Measurements from ENCODE around the gene FOXL1.

FOXL1 gene

DNA sequence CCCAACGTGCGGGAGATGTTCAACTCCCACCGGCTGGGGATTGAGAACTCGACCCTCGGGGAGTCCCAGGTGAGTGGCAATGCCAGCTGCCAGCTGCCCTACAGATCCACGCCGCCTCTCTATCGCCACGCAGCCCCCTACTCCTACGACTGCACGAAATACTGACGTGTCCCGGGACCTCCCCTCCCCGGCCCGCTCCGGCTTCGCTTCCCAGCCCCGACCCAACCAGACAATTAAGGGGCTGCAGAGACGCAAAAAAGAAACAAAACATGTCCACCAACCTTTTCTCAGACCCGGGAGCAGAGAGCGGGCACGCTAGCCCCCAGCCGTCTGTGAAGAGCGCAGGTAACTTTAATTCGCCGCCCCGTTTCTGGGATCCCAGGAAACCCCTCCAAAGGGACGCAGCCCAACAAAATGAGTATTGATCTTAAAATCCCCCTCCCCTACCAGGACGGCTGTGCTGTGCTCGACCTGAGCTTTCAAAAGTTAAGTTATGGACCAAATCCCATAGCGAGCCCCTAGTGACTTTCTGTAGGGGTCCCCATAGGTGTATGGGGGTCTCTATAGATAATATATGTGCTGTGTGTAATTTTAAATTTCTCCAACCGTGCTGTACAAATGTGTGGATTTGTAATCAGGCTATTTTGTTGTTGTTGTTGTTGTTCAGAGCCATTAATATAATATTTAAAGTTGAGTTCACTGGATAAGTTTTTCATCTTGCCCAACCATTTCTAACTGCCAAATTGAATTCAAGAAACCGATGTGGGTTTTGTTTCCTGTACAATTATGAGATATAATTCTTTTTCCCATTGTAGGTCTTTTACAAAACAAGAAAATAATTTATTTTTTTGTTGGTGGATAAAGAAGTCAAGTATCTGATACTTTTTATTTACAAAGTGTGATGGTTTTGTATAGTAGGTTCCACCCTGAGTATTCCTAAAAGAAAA, 9.4 kb upstream of the FOXL1 start:
- no peak for DNase-seq

DNA sequence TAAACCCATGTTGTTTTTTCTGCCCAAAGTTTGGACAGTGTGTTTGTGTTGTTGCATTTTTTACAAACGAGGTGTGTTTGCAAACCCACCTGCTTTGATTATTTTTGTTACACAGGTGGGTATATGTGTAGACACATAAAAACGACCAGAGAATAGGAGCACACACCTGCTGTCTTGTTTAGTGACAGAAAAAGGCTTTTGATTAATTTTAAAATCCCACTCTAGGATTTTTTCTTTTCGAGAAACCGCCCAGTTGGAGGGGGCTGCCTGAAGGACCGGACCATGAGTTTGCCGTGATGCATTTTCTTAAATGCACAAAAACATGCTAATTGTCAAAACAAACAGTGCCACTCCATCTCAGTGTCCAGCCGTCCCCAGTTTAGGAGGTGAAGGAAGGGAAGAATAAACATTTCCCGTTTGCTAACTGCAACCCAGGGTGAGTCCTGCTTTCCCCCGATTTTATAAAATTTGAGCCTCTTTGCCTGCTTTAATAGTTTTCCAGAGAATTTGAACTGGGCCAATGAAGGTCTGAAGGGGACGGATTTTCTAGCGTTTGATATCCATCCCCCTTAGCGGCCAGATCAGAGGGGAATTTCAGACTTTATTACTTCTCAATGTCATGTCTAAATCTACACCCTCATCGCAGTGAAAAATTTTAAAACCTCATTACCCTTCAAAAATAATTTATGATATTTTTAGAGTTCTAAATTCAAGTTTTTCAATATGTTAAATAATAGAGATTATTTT, 8.5 kb upstream of the FOXL1 start:
- DNase-seq, result no peak

DNA sequence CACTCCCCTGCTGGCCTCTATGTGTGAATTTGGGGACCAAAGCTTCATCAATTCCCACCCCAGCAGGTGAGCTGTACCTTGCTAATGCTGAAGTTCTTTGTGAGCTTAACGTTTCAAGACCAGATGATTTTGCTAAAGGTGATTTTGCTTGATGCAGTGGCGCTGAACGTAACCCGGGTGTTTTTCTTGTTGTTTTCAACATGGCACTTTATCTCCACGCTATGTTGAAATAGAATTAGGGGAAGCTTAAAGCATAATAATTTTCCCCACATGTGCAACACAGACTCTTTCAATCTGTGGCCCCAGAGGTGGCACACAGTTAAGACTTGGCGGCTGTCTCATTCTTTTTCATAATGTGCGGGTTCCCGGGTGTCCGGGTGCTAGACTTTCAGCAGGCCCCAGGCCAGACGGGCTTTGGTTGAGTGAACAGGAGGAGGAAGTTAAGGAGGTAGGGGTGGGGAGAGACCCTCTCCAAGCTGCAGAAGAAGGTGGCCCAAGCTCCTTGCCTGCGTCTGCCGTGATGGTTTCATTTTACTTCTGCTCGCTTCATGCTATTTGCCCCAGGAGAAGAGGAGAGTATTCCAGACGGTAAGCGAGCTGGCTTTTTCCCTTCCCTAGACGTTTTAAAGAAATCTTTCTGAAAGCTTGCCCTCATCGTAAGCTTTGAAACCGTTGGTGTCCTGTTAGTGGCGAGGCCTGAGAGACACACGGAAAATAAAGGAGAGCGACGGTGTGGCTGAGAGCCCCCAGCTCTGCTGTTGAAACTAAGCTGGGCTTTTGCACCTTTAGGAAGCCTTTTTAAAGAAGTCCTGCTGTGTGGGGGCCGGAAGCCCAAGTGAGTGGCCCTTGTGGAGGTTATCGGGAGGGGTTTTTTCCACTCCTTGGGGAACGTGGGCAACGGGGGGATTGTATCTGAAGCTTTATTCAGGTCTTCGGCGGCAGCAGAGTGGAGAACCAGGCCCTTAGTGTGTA, 7.5 kb upstream of the FOXL1 start:
- no peak for DNase-seq

DNA sequence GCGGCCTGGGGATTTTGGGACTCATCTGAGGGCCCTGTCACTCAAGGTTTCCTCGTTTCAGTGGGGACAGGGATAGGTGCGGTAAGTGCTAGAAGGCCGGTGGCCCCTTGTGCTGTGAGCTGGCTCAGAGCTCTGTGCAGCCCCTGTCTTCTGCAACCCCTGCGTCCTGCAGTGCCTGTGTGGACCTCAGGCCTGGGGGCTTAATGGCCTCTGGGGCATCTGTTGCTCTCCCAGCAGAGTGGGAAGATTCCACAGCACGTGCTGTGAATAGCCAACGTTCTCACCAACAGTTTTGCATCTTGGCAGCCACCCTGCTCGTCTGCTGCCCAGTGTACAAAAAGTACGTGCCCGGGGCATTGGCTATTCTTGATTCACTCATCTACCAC, 6.8 kb upstream of the FOXL1 start:
- DNase-seq, result no peak

DNA sequence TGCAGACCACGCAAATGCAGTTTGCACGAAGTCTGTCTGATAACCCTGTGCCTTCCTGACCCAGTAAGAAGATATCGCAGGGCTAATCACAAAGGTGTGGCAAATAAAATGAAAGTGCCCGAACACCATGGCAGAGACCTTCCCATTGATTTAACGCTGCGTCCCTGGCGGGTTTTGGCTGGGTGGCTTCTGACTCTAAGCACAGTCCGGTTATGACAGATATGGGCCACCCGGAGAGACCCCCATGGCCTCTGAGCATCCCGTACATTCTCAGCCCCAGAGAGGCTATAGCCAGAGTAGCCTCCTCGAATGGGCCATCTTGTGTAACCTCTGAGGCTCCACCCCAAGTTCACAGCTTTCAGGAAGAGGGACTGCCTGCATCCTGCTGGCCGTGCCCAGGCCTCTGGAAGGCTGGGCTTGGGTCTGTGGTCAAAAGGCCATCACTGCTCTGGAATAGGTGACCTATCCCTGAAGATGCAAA, 6.3 kb upstream of the FOXL1 start:
- no peak for DNase-seq

DNA sequence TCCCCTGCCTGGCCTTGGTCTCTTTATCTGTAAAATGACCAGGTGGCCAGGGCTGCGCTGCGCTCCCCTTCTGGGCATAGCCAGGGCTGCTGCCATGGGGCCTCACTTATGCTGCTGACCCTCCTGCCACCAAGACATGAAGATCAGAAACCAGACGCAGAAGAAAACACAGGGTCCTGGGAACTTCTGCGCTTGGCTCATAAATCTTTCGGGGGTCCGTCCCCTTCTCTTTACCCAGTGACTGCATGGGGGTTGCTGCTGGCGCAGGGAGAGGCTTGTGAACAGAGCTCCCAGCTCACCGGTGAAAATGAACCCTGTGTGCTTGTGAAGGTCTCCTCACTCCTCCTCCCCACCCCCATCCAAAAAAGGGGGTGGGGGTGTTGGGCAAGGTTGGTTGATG, 5.7 kb upstream of the FOXL1 start:
- DNase-seq, result no peak

DNA sequence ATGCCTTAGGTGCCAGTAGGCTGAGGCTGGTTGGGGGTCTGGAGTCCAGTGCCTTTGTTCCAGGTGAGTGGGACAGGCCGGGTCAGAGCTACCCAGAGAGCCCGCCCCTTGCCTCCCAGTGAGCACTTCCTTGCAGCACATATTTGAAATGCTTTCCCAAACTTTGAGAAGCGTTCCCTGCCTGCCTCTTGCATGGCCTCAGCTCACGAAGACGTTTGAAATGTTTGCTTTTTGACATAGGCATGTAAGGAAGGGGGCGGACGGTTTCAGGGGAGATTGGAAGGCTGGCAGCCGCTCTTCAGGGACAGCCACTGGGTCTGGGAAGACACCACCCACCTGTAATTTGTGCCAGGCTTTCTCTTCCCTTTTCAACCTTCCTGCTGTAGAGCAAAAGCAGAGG, 5.1 kb upstream of the FOXL1 start:
- no peak for DNase-seq

DNA sequence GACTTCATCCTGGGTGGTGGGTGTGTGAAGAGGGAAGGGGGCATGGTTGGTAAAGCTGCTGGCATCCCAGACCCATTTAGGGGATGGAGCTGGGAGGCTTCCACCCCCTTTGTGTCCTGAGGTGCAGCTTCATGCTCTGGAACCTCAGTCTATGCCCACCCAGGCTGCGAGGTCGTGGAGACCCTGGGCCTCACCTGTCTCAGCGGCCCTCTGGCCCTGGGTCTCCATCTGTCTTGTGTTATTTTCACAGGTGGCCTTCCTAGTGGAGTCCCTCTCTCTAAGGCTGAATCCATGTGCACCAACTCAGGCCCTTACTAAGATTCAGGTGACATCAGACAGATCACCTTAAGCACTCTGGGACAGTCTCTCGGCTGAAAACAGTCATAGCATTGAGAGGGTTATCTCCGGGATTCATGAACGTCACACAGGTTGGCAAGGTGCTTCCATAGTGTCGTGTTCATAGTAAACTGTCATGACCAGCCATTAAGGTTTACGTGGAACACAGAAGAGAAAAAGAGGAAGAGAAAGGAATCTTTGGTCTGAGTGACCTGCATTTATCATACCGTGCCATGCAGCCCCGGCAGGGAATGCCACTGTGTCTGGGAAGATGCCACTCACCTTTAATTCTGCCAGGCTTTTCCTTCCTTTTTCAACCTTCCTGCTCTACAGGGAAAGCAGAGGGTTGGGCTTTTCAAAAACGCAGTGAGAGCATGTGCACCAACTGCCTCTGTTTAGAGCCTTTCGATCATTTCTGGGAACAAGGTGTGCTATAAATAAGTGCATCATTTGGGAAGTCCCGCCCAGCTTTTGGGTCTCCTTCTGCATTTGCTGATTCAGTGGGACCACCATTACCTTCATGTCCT, 4.5 kb upstream of the FOXL1 start:
- no peak for DNase-seq

DNA sequence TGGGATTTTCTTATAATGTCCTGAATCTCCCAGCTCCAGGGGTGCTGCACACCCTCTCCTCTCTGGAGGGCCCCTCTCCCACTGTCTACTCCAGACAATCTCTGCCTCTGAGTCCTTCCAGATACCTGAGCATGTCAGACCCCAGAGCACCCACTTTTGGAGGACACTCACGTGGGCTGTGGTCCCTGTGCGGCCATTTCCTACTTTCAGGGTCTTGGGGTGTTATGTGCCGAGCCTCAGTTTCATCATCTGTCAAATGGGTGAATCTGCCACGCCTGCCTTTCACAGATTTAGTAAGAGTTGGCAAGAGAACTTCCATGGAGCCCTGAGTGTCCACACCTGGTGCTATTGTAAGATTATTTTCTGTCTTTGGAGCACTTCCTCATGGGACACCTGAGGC, 3.7 kb upstream of the FOXL1 start:
- DNase-seq, result no peak

DNA sequence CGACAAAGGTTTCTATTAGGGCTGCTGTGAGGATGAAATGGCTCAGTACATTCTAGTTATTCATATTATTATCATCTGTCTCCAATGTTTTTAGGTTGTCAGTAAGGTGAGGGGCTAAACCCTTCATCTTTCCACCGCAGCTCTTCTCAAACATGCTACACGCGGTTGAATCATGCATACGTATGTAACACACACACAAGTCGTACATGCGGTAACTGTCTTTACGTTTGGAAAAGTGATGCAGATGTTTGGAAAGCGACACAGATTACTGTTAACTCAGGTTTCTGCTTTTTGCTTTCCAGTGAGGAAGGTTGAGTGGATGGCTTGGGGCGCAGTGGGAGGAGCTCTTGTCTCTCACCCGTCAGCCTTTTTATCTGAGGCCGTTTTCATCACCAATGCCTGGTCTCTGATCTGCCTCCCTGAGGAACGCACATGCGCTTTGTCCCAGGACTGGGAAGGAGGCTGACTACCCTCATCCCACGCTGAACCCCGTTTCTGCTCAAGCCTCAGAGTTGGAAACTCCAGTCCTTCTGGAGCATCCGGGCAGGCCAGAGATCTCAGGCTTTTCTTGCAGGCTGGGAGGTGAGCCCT, 3.2 kb upstream of the FOXL1 start:
- DNase-seq, result no peak

DNA sequence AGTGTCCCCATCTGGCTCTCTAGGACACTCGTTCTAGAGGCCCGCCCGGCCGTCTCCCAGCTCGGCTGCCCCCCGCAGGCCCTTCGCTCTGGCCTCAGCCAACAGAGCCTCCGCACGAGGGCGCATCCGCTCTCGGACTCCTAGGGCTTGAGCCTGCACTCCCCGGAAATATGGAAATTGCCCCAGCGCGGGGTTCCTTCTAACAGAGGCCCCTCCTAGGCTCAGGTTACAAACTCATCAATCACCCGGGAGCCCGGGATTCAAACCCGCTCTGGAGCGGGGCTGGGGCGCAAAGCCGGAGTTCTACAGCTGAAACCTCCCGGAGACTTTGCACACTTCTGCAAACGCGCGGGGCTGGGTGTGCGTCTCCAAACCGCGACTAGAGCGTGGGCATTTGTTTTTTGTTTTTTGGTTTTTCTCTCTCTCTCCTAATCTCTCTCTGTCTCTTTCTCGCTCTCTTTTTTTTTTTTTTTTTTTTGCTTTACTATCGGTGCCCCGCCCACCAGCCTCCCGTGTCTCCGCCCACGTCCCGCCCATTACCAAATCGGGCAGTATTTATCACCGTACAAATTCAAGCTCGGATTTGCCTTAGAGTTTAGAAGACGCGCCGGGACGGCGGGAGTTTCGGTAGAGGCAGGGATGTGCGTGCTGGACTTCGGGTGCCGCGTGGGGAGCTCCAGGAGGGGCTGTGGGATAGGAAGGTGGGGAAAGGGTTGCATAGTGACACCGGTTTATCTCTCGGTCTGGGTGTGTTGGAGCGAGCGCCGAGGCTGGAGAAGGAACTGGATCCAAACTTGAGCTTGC, 2.4 kb upstream of the FOXL1 start:
- no peak for DNase-seq

DNA sequence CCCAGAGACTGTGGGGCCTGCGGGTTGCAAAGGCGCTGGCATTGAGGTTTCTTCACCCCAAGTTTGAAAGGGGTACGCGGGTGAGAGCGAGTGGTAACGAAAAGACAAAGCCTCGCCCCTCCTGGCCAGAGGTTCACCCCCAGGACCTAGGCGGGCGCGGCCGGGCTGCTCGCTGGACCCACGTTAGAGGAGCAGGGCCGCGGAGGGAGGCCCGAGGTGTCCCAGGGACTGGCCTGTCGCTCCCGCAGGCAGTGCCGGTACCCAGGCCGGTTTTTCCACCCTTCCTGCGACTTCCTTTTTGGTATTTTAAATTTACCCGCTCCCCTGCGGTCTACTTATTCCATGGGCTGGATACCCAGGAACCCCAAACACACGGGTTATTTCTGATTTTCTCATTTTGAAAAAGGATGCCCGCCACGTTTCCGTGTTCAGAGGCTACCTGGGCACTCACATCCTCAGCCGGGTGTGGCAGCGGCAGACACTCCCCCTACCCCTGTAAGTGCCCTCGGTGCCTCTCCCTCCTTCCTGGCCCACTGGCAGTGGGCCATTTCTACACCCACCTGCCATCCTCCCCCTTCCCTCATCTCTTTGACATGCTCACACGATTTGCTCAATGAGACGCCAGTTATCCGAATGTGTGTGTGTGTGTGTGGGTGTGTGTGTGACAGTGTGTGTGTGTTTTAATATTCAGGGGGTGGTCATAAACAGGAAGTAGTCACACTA, 1.6 kb upstream of the FOXL1 start:
- no peak for DNase-seq

DNA sequence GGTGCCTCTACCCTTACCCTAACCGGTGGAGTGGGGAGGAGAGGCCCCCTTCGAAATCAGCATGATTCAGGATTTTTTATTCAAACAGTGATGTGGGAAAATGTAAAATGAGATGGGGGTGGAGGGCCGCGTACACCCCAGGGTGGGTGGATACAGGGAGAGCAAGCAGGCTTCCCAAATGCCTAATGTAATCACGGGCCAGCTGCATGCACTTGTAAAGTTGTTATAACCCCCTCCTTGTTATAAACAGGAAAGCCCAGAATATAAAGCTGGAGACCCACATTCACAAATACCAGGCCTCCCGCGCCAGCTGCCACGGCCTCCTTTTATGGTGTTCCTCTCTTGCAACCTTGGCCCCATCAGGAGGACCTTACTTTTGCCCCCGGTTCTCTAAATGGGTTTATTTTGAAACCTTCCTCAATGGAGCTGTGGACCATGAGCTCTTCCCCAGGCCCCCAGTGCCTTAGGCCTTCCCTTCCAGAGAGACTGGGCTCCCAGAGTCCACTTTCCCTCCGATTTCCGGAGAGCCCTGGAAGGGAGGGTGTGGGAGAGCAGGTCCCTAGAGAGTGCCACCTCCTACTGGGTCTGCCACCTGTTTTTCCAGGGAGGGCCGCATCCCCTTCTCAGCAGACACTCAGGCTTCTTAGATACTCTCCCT, 906 bp upstream of the FOXL1 start:
- no peak for DNase-seq

DNA sequence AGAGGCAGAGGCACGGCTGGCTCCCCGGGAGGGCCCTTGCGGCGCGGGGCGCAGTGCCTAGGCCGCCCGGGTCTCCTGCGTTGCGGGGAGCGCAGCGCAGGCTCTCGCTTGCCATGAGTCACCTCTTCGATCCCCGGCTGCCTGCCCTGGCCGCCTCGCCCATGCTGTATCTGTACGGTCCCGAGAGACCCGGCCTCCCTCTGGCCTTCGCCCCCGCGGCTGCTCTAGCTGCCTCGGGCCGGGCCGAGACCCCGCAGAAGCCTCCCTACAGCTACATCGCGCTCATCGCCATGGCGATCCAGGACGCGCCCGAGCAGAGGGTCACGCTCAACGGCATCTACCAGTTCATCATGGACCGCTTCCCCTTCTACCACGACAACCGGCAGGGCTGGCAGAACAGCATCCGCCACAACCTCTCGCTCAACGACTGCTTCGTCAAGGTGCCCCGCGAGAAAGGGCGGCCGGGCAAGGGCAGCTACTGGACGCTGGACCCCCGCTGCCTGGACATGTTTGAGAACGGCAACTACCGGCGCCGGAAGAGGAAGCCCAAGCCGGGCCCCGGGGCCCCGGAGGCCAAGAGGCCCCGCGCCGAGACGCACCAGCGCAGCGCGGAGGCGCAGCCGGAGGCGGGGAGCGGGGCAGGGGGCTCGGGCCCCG, 390 bp downstream of the FOXL1 start:
- no peak for DNase-seq

DNA sequence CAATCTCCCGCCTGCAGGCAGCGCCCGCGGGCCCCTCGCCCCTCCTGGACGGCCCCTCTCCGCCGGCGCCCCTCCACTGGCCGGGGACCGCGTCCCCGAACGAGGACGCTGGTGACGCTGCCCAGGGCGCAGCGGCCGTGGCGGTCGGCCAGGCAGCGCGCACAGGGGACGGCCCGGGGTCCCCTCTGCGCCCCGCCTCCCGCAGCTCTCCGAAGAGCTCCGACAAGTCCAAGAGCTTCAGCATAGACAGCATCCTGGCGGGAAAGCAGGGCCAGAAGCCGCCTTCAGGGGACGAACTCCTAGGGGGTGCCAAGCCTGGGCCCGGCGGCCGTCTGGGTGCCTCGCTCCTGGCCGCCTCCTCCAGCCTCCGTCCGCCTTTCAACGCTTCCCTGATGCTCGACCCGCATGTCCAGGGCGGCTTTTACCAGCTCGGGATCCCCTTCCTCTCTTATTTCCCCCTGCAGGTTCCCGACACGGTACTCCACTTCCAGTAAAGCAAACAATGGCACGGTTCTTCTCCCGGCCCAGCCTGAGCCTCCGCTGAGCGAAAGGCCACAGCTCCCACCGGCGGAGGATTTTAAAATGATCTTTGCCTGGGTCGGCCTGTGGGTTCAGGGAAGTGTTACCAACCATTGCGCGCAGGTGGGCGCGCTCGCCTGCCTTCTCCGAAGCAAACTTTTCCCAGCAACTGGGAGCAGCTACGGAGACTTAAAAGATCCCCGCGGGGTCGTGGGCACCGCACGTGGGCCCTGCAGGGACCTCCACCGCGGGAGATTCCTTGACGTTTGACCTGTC, 1.1 kb downstream of the FOXL1 start:
- no peak for DNase-seq

DNA sequence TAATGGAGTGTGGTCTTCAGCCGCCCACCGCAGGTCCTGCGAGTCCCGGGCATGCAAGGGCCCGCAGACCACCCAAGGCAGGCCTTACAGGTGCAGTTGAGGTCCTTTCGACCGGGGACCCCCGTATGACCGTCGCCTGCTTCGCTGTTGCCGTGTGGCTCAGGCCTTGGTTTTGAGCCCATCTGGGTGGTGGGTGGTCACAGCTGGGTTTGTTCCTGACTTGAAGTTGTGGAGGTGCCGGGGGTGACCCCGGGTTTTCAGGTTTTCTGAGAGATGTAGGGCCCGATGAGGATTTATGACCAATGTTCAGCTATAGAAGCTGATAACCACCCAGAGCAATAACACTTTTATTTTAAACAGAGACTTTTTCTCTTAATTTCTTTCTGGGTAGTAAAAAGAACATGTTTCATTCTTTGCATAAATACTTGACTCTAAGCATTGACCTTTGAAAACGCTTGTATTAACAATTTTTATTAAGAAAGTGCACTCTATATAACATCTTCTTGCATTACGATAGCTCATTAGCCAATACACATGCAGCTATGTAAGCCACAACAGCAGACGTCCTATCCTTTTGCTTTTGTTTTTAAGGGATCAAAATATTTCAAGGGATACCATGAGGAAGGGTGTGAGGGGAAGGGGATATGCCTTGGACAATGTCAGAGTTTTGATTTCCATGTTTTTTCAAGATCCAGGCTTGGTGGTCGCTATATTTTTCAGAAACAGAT, 1.9 kb downstream of the FOXL1 start:
- DNase-seq, result no peak

DNA sequence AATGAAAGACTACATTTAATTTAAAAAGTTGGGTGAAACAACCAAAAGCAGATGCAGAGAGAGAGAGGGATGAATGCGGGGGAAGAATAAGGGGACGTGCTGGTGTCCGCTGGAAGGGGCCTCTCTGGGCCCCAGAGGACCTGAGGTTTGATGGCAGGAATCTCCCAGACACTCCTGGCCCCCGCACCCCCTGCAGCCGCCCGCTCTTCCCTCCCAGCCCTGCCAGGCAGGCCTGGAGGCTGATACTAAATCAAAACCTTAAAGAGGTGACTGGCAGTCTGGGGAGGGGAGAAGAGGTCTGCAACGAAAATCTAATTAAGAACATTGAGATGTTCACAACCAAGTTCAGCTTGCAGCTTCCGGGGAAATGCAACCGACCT, 2.4 kb downstream of the FOXL1 start:
- no peak for DNase-seq

All from NCI-H2029 treated with DMSO at 0.1 percent for 48 hours (cell line).